Measurements from ENCODE around the gene SLC25A28.

SLC25A28 gene

GRCh38 chr10:99579971-99580370 lies 40.3 kb downstream of the SLC25A28 start:
- no peak for DNase-seq

GRCh38 chr10:99573790-99574189 lies 46.4 kb downstream of the SLC25A28 start:
- no peak for DNase-seq

- no peak for DNase-seq
These were observed 48.4 kb downstream of the SLC25A28 start for GRCh38 chr10:99571816-99572215.

DNA sequence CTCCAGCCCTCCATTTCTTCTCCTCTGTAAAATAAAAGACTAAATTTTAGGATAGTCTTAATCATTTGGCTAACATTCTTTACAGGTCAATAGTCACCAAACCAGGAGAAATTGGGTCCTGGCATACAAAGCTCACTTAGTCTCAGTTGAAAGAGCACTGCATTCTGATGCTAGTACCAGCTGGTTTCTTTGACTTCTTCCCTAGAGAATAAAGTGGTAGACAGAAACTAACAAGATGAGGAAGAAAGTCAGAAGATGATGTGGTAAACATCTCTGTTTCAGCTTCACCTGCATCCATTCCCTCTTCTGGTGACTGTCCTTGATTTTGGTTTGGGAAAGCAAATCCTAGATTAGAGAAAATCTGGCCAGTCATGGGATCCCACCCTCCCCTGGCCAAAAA lies 50.3 kb downstream of the SLC25A28 start:
- no peak for DNase-seq

GRCh38 chr10:99569253-99569939 lies 50.8 kb downstream of the SLC25A28 start:
- DNase-seq, result no peak

DNA sequence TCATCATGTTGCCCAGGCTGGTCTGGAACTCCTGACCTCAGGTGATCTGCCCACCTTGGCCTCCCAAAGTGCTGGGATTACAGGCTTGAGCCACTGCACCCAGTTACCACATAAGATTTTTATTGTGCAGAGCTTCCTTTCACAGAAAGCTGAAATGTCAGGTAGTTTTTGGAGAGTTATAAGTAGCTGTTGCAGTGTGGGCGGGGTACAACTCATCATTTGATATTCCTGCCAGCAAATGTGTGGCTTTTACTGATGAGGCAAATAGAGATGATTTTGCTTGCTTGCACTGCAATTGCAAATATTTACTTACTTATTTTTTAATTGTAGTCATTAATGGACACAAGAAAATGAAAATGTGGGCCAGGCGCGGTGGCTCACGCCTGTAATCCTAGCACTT lies 55.1 kb downstream of the SLC25A28 start:
- DNase-seq, result no peak

GRCh38 chr10:99564361-99564760 lies 55.9 kb downstream of the SLC25A28 start:
- DNase-seq, result no peak

- no peak for DNase-seq
These were observed 57.6 kb downstream of the SLC25A28 start for GRCh38 chr10:99562631-99563030.
